SK-N-SH (cell line): ENCODE results near the gene CEACAM3.

Experiments
- CHD2 ChIP-seq: fragments of 150-350 bp; IDR thresholded peaks from 2 replicates; pipeline ENCODE4 v1.6.1; 2018; ENCODE audit warnings: low read length; ENCODE audit not compliant: partially characterized antibody
- EP300 ChIP-seq, 2 experiments: IDR thresholded peaks; 2 replicates each; pipeline versions ENCODE4 v1.4.0 to v1.6.1; 2012; ENCODE audit warnings: borderline replicate concordance in 1 of 2, low read depth in 1 of 2, low read length in 1 of 2
- EZH2phosphoT487 ChIP-seq: fragments of 200-600 bp; sonication (generic); IDR thresholded peaks from 2 replicates; pipeline ENCODE4 v1.6.1; 2017; ENCODE audit warnings: low read depth, mixed run types, mild to moderate bottlenecking, antibody characterized with exemption, moderate library complexity, borderline replicate concordance
- FOXJ3 ChIP-seq: sonication (generic); formaldehyde crosslinking; IDR thresholded peaks from 2 replicates; pipeline ENCODE4 v1.5.1; 2020; ENCODE audit warnings: mild to moderate bottlenecking, missing genetic modification reagents
- MEF2A ChIP-seq: IDR thresholded peaks from 2 replicates; pipeline ENCODE4 v1.4.0; 2012; ENCODE audit warnings: low read depth, borderline replicate concordance
- POLR2AphosphoS5 ChIP-seq: IDR thresholded peaks from 2 replicates; pipeline ENCODE4 v1.6.1; 2012; ENCODE audit warnings: low read depth, low read length
- SMC3 ChIP-seq: IDR thresholded peaks from 2 replicates; pipeline ENCODE4 v1.6.1; 2012; ENCODE audit warnings: low read depth, low read length, improper control_type of control experiment
- YY1 ChIP-seq: IDR thresholded peaks from 2 replicates; pipeline ENCODE4 v1.4.0; 2012; ENCODE audit warnings: low read depth, mild to moderate bottlenecking
- TF ChIP-seq, protein P1 (sequence below): fragments of 200-600 bp; sonication (generic); IDR thresholded peaks from 2 replicates; pipeline ENCODE4 v1.6.1; 2017; ENCODE audit warnings: antibody characterized with exemption, mild to moderate bottlenecking, moderate library complexity
- TF ChIP-seq, protein P2 (sequence below): IDR thresholded peaks from 2 replicates; pipeline ENCODE4 v1.4.0; 2012; ENCODE audit warnings: low read depth
- TF ChIP-seq, protein P3 (sequence below): fragments of 150-350 bp; IDR thresholded peaks from 2 replicates; pipeline ENCODE4 v1.6.1; 2016; ENCODE audit warnings: mild to moderate bottlenecking, low read depth, low read length
- TF ChIP-seq, protein P4 (sequence below): fragments of 150-350 bp; IDR thresholded peaks from 2 replicates; pipeline ENCODE4 v1.6.1; 2017; ENCODE audit warnings: antibody characterized with exemption, low read length, low read depth, borderline replicate concordance
- TF ChIP-seq, protein P5 (sequence below): IDR thresholded peaks from 2 replicates; pipeline ENCODE4 v1.4.0; 2012; ENCODE audit warnings: low read depth, borderline replicate concordance

DNA sequence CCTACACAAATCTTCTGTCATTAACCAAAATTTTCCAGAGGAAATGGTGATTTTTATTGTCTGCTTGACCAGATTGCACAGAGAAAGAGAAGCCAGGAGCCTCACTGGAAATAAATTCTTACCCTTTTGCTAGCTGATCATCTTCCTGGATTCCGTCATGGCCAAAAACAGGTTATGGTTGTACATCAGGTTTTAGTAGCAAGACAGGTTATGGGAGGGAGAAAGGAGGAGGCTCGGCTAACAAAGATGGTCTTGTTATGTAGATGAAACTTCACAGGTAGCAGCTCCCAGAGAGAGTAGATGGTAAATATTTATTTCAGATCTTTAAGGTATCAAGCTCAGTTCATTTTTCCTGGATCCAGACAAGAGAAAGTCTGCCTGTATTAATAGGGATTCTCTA lies 19.7 kb upstream of the CEACAM3 start:
- TF ChIP-seq, protein P1, sequence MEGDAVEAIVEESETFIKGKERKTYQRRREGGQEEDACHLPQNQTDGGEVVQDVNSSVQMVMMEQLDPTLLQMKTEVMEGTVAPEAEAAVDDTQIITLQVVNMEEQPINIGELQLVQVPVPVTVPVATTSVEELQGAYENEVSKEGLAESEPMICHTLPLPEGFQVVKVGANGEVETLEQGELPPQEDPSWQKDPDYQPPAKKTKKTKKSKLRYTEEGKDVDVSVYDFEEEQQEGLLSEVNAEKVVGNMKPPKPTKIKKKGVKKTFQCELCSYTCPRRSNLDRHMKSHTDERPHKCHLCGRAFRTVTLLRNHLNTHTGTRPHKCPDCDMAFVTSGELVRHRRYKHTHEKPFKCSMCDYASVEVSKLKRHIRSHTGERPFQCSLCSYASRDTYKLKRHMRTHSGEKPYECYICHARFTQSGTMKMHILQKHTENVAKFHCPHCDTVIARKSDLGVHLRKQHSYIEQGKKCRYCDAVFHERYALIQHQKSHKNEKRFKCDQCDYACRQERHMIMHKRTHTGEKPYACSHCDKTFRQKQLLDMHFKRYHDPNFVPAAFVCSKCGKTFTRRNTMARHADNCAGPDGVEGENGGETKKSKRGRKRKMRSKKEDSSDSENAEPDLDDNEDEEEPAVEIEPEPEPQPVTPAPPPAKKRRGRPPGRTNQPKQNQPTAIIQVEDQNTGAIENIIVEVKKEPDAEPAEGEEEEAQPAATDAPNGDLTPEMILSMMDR: no peak
- TF ChIP-seq, protein P2, sequence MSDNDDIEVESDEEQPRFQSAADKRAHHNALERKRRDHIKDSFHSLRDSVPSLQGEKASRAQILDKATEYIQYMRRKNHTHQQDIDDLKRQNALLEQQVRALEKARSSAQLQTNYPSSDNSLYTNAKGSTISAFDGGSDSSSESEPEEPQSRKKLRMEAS: no peak
- TF ChIP-seq MEF2A: no peak
- TF ChIP-seq, protein P3, sequence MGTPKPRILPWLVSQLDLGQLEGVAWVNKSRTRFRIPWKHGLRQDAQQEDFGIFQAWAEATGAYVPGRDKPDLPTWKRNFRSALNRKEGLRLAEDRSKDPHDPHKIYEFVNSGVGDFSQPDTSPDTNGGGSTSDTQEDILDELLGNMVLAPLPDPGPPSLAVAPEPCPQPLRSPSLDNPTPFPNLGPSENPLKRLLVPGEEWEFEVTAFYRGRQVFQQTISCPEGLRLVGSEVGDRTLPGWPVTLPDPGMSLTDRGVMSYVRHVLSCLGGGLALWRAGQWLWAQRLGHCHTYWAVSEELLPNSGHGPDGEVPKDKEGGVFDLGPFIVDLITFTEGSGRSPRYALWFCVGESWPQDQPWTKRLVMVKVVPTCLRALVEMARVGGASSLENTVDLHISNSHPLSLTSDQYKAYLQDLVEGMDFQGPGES: no peak
- no peak for TF ChIP-seq EP300 (IDR thresholded peaks at IDR 0.05; ENCODE audit: borderline replicate concordance in 1 of 2, low read depth in 1 of 2, low read length in 1 of 2)
- TF ChIP-seq SMC3: no peak
- TF ChIP-seq YY1: no peak
- TF ChIP-seq, protein P4, sequence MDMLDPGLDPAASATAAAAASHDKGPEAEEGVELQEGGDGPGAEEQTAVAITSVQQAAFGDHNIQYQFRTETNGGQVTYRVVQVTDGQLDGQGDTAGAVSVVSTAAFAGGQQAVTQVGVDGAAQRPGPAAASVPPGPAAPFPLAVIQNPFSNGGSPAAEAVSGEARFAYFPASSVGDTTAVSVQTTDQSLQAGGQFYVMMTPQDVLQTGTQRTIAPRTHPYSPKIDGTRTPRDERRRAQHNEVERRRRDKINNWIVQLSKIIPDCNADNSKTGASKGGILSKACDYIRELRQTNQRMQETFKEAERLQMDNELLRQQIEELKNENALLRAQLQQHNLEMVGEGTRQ: no peak
- TF ChIP-seq, protein P5, sequence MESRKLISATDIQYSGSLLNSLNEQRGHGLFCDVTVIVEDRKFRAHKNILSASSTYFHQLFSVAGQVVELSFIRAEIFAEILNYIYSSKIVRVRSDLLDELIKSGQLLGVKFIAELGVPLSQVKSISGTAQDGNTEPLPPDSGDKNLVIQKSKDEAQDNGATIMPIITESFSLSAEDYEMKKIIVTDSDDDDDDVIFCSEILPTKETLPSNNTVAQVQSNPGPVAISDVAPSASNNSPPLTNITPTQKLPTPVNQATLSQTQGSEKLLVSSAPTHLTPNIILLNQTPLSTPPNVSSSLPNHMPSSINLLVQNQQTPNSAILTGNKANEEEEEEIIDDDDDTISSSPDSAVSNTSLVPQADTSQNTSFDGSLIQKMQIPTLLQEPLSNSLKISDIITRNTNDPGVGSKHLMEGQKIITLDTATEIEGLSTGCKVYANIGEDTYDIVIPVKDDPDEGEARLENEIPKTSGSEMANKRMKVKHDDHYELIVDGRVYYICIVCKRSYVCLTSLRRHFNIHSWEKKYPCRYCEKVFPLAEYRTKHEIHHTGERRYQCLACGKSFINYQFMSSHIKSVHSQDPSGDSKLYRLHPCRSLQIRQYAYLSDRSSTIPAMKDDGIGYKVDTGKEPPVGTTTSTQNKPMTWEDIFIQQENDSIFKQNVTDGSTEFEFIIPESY: no peak
- TF ChIP-seq POLR2AphosphoS5: no peak
- no peak for TF ChIP-seq CHD2
- no peak for TF ChIP-seq FOXJ3 (CRISPR knock-in tag)
- no peak for TF ChIP-seq EZH2phosphoT487
